Dermis blood vessel endothelial cell (primary cell): Measurements from ENCODE around the gene CDHR5. TPM values are rescaled to one million over a fixed set of nuclear protein-coding genes. Genes with fewer than 3 reads are reported as not detected.

Source experiments
- DNase-seq: peaks from one replicate; pipeline ENCODE4 v3.0.0; 2010
- total RNA-seq: library from RNA; depleted of rRNA; stranded (reverse); fragments of >200 nt; gene quantifications from 2 replicates; pipeline ENCODE4 v1.2.3, GENCODE V29; 2014

CDHR5 gene
- total RNA-seq, 1 donor from 2014 or later, result not detected

GRCh38 chr11:643849-644738 lies 19.3 kb upstream of the CDHR5 start:
- no peak for DNase-seq

- DNase-seq, result no peak
Observed at GRCh38 chr11:643366-643765, 18.6 kb upstream of the CDHR5 start.

GRCh38 chr11:641806-642370 lies 17.1 kb upstream of the CDHR5 start:
- DNase-seq, result no peak

- DNase-seq, result peak; percentile 23
Observed at GRCh38 chr11:640021-640706, 15.4 kb upstream of the CDHR5 start.

GRCh38 chr11:639332-639955 lies 14.7 kb upstream of the CDHR5 start:
- DNase-seq, result peak; percentile 12

GRCh38 chr11:638631-639331 lies 14.0 kb upstream of the CDHR5 start:
- peak; percentile 22 for DNase-seq

- DNase-seq, result no peak
Observed at GRCh38 chr11:637593-638521, 13.1 kb upstream of the CDHR5 start.

- no peak for DNase-seq
Observed at GRCh38 chr11:637333-637592, 12.5 kb upstream of the CDHR5 start.

- DNase-seq, result peak; percentile 11
Observed at GRCh38 chr11:636511-637332, 12.0 kb upstream of the CDHR5 start, which contains the start of gene DRD4. Gene DRD4, plus strand, starts transcription at chr11:637269. Its CDS starts 36 bp downstream, at chr11:637305.

GRCh38 chr11:635945-636510 lies 11.3 kb upstream of the CDHR5 start:
- DNase-seq, result no peak

- DNase-seq, result no peak
Observed at GRCh38 chr11:630871-631270, 6.1 kb upstream of the CDHR5 start.

- DNase-seq, result no peak
Observed at GRCh38 chr11:629237-629583, 4.5 kb upstream of the CDHR5 start.

GRCh38 chr11:628056-628455 lies 3.3 kb upstream of the CDHR5 start:
- no peak for DNase-seq

- no peak for DNase-seq
Observed at GRCh38 chr11:627308-627576, 2.5 kb upstream of the CDHR5 start.

GRCh38 chr11:626475-627307 lies 1.9 kb upstream of the CDHR5 start, which contains the start of gene SCT:
Gene SCT, minus strand, starts transcription at chr11:627181. Its CDS starts 38 bp downstream, at chr11:627143.
- no peak for DNase-seq

- DNase-seq, result no peak
Observed at GRCh38 chr11:625636-626268, 997 bp upstream of the CDHR5 start.

GRCh38 chr11:623999-624704 lies 603 bp downstream of the CDHR5 start:
- DNase-seq, result no peak

GRCh38 chr11:623349-623869 lies 1.3 kb downstream of the CDHR5 start:
- DNase-seq, result no peak
